ENCODE data around the gene ADAT1.
A peak's percentile ranks its signal among the peaks of the same experiment; 100 is the strongest.

The ADAT1 gene, protein sequence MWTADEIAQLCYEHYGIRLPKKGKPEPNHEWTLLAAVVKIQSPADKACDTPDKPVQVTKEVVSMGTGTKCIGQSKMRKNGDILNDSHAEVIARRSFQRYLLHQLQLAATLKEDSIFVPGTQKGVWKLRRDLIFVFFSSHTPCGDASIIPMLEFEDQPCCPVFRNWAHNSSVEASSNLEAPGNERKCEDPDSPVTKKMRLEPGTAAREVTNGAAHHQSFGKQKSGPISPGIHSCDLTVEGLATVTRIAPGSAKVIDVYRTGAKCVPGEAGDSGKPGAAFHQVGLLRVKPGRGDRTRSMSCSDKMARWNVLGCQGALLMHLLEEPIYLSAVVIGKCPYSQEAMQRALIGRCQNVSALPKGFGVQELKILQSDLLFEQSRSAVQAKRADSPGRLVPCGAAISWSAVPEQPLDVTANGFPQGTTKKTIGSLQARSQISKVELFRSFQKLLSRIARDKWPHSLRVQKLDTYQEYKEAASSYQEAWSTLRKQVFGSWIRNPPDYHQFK

DNA sequence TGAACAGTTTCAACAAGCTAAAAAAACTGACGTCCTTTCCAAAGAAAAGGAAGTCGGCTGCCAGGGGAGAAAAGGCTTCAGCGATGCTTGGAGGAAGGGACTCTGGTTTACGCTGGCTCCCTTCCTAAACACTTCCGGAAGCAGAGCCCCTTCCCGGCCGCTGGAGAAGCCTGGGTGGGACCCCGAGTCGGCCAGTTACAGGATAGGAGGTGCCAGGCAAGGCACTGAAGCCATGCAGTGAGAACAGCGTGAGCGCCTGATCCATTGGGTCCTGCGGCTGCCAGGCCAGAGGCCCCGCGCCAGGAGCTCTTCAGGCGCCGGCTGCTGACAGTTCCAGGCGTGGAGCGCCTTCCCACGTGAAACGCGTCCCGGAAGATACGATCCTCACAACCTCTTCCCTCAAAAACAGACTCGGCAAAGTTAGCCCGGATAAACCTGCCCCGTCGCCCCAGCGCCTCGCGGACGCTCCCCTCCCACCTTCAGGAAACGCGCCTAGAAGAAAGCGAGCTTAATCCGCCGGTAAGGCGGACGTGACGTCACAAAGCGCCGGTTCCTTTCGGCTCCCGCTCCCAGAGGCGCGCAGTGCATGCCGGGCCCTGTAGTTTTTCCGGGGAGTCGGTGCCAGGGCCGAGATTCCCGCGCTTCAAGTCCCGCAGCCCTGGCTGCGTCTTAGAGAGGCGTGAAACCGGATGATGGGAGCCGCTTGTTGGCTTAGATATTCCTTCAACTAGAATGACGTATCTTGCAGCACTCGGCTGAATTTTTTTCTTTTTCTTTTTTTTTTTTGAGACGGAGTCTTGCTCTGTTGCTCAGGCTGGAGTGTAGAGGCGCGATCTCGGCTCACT, at the start of gene ADAT1:
TSS of gene ADAT1 (minus strand) at position 521 of the 845 bp plus-strand sequence. CDS start 2,482 bp downstream, outside the sequence.
- no peaks in the 10 kb centered on the region for H3K9me3 ChIP-seq (ENCODE audit: control insufficient read depth in 5 of 5, low read length in 5 of 5)
- peaks cover 8 to 29% (median 22%) of the 10 kb centered on the region in 5 donors for H3K4me1 ChIP-seq (ENCODE audit: control insufficient read depth in 5 of 5, insufficient read depth in 5 of 5, low read length in 5 of 5)
- peaks cover 19 to 50% (median 36%) of the 10 kb centered on the region in 5 donors for H3K36me3 ChIP-seq (ENCODE audit: control insufficient read depth in 5 of 5, insufficient read depth in 5 of 5, low read length in 5 of 5)
- peak within 1 kb of the TSS; percentile 30 to 93 (median 84) for H3K9ac ChIP-seq (ENCODE audit: low read length in 5 of 5)
- H3K27ac ChIP-seq (ENCODE audit: low read depth, low read length): peak within 1 kb of the TSS; percentile 91
- H3K27me3 ChIP-seq (ENCODE audit: control insufficient read depth in 5 of 5, insufficient read depth in 4 of 5, low read length in 5 of 5): no peaks in the 10 kb centered on the region
- H3K4me3 ChIP-seq (ENCODE audit: low read depth in 1 of 5, low read length in 5 of 5): peak within 1 kb of the TSS; percentile 73 to 90 (median 79)

DNA sequence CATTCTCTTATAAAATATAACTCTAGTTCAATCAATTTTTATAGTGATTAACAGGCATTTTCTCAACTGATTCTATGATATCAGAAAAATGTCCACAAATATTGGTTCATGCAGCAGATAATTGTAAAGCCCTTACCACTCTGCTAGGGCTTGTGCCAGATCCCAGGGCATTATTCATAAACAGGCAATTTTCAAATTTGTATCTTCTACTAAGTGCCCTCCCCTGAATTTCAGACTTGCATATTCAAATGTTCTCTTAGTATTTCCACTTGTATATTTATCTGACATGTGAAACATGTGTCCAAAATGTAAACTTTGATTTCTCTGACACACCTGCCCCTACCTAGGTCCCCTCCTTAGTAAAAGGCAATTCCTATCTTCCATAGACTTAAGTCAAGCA, 44.4 kb upstream of the ADAT1 start:
- H3K27ac ChIP-seq (ENCODE audit: low read depth, low read length): no peak overlapping the region
- H3K27me3 ChIP-seq (ENCODE audit: control insufficient read depth in 5 of 5, insufficient read depth in 4 of 5, low read length in 5 of 5): no peaks in the 10 kb centered on the region
- H3K4me1 ChIP-seq (ENCODE audit: control insufficient read depth in 5 of 5, insufficient read depth in 5 of 5, low read length in 5 of 5): peaks cover 0 to under 1% (median 0%) of the 10 kb centered on the region in 5 donors
- no peaks in the 10 kb centered on the region for H3K9me3 ChIP-seq (ENCODE audit: control insufficient read depth in 5 of 5, low read length in 5 of 5)
- H3K9ac ChIP-seq (ENCODE audit: low read length in 5 of 5): no peak overlapping the region
- no peaks in the 10 kb centered on the region for H3K36me3 ChIP-seq (ENCODE audit: control insufficient read depth in 5 of 5, insufficient read depth in 5 of 5, low read length in 5 of 5)
- H3K4me3 ChIP-seq (ENCODE audit: low read depth in 1 of 5, low read length in 5 of 5): no peak overlapping the region

DNA sequence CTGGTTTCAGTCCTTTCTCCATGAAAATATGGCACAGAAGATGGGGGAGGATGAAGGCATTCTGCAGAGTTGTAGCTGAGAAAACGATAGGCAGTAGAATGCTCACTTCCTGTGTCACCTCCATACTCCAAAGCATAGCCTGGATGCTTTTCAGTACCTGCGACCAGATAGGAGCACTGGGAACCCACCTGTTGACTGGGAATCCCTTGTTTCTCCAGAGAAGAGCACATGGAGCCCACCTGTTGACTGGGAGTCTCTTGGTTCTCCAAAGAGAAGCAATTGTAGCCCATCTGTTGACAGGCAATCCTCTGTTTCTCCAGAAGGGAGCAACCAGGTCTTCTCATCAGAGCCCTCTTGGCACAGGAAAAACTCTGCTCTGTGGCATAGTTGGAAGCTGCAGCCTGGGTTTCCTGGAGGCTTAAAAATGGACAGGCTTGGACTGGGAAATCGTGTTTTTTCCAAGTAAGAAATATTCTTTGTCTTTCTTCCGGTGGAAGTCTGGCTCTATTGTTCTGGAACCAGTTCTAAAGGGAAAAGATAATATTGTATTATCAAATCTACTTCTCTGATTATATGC, 37.7 kb upstream of the ADAT1 start:
- H3K27ac ChIP-seq (ENCODE audit: low read depth, low read length): peak overlapping the region; percentile 32
- no peaks in the 10 kb centered on the region for H3K9me3 ChIP-seq (ENCODE audit: control insufficient read depth in 5 of 5, low read length in 5 of 5)
- H3K4me3 ChIP-seq (ENCODE audit: low read depth in 1 of 5, low read length in 5 of 5): no peak overlapping the region
- no peaks in the 10 kb centered on the region for H3K27me3 ChIP-seq (ENCODE audit: control insufficient read depth in 5 of 5, insufficient read depth in 4 of 5, low read length in 5 of 5)
- H3K9ac ChIP-seq (ENCODE audit: low read length in 5 of 5): no peak overlapping the region
- H3K4me1 ChIP-seq (ENCODE audit: control insufficient read depth in 5 of 5, insufficient read depth in 5 of 5, low read length in 5 of 5): peaks cover 0 to 26% (median 17%) of the 10 kb centered on the region in 5 donors
- peaks cover 21 to 38% (median 31%) of the 10 kb centered on the region in 5 donors for H3K36me3 ChIP-seq (ENCODE audit: control insufficient read depth in 5 of 5, insufficient read depth in 5 of 5, low read length in 5 of 5)

DNA sequence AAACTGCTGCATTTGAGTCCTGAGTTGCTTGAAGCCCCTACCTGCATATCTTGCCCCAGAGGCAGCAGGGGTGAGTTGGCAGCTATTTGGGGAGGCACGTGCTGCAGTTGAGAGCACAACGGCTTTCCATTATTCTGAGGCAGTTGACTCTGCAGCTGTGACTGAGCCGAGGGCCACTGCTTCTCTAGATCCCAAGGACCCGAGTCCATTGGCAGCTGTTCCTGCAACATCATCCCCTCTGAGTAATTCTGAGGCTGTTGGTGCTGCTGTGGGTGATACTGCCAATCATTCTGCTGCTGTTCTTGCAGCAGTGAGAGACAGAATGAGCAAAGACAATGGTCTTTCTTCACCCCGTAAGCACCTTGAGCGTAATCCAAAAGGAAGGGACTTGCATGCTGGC, 37.2 kb upstream of the ADAT1 start:
- Histone ChIP-seq H3K36me3 (ENCODE audit: control insufficient read depth in 5 of 5, insufficient read depth in 5 of 5, low read length in 5 of 5) (peaks cover 25 to 43% (median 36%) of the 10 kb centered on the region in 5 donors), H3K27ac (ENCODE audit: low read depth, low read length) (no peak overlapping the region), H3K4me1 (ENCODE audit: control insufficient read depth in 5 of 5, insufficient read depth in 5 of 5, low read length in 5 of 5) (peaks cover 0 to 26% (median 17%) of the 10 kb centered on the region in 5 donors), H3K27me3 (ENCODE audit: control insufficient read depth in 5 of 5, insufficient read depth in 4 of 5, low read length in 5 of 5) (no peaks in the 10 kb centered on the region), H3K9me3 (ENCODE audit: control insufficient read depth in 5 of 5, low read length in 5 of 5) (no peaks in the 10 kb centered on the region), H3K9ac (ENCODE audit: low read length in 5 of 5) (no peak overlapping the region), H3K4me3 (ENCODE audit: low read depth in 1 of 5, low read length in 5 of 5) (no peak overlapping the region)

DNA sequence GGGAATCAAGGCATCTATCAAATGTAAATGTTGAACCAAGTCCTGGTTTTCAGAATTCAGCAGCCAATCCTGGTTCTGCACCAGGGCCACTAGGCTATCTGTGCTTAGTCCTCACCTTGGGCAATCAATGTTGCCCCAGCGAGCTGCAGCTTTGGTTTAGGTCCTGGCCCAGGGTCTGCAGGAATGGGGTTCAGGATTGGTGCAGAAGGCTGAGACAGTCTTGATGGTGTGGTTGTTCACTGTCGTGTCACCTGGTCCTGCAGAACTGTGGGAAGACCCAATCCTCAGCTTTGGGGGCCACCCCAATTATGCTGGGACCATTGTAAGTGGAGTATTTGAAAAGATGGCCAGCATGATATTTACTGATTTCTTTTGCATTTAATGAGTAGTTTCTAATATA, 35.1 kb upstream of the ADAT1 start:
- Histone ChIP-seq H3K9ac (ENCODE audit: low read length in 5 of 5) (no peak overlapping the region), H3K36me3 (ENCODE audit: control insufficient read depth in 5 of 5, insufficient read depth in 5 of 5, low read length in 5 of 5) (peaks cover 28 to 55% (median 47%) of the 10 kb centered on the region in 5 donors), H3K4me3 (ENCODE audit: low read depth in 1 of 5, low read length in 5 of 5) (no peak overlapping the region)

DNA sequence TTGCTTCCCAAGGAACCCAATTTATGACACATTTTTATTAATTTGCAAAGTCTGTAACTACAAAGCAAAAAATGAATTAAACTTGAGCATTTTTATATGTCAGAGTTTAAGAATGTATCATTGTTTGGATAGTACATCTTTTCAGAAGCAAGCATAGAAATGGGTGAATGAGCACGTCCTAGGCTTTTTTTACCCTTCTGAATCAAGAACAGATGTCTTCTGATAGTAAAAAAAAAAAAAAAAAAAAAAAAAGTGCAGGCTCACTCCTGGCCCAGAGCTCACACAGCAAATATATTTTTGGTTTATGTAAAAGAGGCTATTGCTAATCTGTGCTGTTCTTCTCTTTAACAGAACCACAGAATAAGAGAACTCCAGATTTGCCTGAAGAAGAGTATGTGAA, 30.8 kb upstream of the ADAT1 start:
- Histone ChIP-seq H3K4me1 (ENCODE audit: control insufficient read depth in 5 of 5, insufficient read depth in 5 of 5, low read length in 5 of 5) (peaks cover 2 to 48% (median 44%) of the 10 kb centered on the region in 5 donors), H3K36me3 (ENCODE audit: control insufficient read depth in 5 of 5, insufficient read depth in 5 of 5, low read length in 5 of 5) (peaks cover 28 to 48% (median 44%) of the 10 kb centered on the region in 5 donors), H3K27me3 (ENCODE audit: control insufficient read depth in 5 of 5, insufficient read depth in 4 of 5, low read length in 5 of 5) (no peaks in the 10 kb centered on the region), H3K27ac (ENCODE audit: low read depth, low read length) (no peak overlapping the region), H3K9ac (ENCODE audit: low read length in 5 of 5) (no peak overlapping the region), H3K4me3 (ENCODE audit: low read depth in 1 of 5, low read length in 5 of 5) (no peak overlapping the region), H3K9me3 (ENCODE audit: control insufficient read depth in 5 of 5, low read length in 5 of 5) (no peaks in the 10 kb centered on the region)

More for the DNA sequence above, 35.1 kb upstream of the ADAT1 start:
- Histone ChIP-seq H3K9me3 (ENCODE audit: control insufficient read depth in 5 of 5, low read length in 5 of 5) (no peaks in the 10 kb centered on the region), H3K4me1 (ENCODE audit: control insufficient read depth in 5 of 5, insufficient read depth in 5 of 5, low read length in 5 of 5) (peaks cover 0 to 35% (median 22%) of the 10 kb centered on the region in 5 donors), H3K27me3 (ENCODE audit: control insufficient read depth in 5 of 5, insufficient read depth in 4 of 5, low read length in 5 of 5) (no peaks in the 10 kb centered on the region), H3K27ac (ENCODE audit: low read depth, low read length) (no peak overlapping the region)

DNA sequence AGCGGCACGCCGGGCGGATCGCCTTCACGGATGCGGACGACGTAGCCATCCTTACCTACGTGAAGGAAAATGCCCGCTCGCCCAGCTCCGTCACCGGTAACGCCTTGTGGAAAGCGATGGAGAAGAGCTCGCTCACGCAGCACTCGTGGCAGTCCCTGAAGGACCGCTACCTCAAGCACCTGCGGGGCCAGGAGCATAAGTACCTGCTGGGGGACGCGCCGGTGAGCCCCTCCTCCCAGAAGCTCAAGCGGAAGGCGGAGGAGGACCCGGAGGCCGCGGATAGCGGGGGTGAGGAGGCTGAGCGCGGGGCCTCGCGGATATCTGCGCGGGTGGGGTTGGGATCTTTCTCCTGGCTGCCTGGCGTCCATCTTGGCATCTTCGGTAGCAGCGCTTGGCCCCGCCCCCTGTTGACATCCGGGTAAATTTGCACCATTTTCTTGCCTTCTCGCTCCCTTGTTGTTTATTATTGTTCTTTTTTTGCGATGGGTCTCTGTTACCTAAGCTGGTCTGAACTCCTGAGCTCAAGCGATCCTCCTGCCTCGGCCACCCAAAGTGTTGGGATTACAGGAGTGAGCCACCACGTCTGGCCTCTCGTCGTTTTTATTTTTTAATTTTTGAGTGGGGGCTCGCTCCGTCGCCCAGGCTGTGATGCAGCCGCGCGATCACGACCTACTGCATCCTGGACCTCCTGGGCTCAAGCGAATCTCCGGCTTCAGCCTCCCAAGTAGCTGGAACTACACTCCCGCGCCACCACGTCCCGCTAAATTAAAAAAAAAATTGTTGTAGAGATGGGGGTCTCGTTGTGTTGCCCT, 25.4 kb upstream of the ADAT1 start:
- Histone ChIP-seq H3K4me3 (ENCODE audit: low read depth in 1 of 5, low read length in 5 of 5) (peak overlapping the region; percentile 94 to 100 (median 96)), H3K9me3 (ENCODE audit: control insufficient read depth in 5 of 5, low read length in 5 of 5) (no peaks in the 10 kb centered on the region), H3K27me3 (ENCODE audit: control insufficient read depth in 5 of 5, insufficient read depth in 4 of 5, low read length in 5 of 5) (no peaks in the 10 kb centered on the region), H3K36me3 (ENCODE audit: control insufficient read depth in 5 of 5, insufficient read depth in 5 of 5, low read length in 5 of 5) (peaks cover 8 to 9% (median 9%) of the 10 kb centered on the region in 5 donors), H3K4me1 (ENCODE audit: control insufficient read depth in 5 of 5, insufficient read depth in 5 of 5, low read length in 5 of 5) (peaks cover 9 to 74% (median 70%) of the 10 kb centered on the region in 5 donors), H3K27ac (ENCODE audit: low read depth, low read length) (peak overlapping the region; percentile 88), H3K9ac (ENCODE audit: low read length in 5 of 5) (peak overlapping the region; percentile 81 to 99 (median 96))

DNA sequence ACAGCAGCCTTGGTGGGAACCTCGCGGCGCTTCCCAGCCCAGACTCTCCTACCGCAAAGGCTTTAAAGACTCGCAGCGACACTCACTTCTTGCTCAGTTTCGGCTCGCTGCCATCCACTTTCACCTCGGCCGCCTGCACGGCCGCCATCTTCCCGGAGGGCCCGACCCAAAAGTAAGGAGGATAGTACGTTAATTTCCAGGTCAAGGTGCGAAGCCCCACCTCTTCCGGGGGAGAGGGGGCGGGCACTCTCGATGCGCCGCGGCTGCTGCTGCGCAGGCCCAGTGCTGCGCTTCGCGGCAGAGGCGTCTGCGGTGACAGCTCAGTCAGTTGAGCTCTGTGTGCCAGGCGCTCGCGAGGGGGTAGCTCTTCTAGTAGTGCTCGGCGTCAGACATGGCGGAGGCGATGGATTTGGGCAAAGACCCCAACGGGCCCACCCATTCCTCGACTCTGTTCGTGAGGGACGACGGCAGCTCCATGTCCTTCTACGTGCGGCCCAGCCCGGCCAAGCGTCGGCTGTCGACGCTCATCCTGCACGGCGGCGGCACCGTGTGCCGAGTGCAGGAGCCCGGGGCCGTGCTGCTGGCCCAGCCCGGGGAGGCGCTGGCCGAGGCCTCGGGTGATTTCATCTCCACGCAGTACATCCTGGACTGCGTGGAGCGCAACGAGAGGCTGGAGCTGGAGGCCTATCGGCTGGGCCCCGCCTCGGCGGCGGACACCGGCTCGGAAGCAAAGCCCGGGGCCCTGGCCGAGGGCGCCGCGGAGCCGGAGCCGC, 24.6 kb upstream of the ADAT1 start, which contains the start of the genes KARS1 and TERF2IP:
TSS of gene KARS1 (minus strand) at position 174 of the 773 bp plus-strand sequence. CDS start at position 148, 26 bp downstream.
TSS of gene TERF2IP (plus strand) at position 282 of the 773 bp plus-strand sequence. CDS start at position 392, 110 bp downstream.
- Histone ChIP-seq H3K9me3 (ENCODE audit: control insufficient read depth in 5 of 5, low read length in 5 of 5) (no peaks in the 10 kb centered on the region), H3K9ac (ENCODE audit: low read length in 5 of 5) (peak within 1 kb of the TSS; percentile 87 to 99 (median 96)), H3K4me3 (ENCODE audit: low read depth in 1 of 5, low read length in 5 of 5) (peak within 1 kb of the TSS; percentile 94 to 100 (median 96)), H3K27me3 (ENCODE audit: control insufficient read depth in 5 of 5, insufficient read depth in 4 of 5, low read length in 5 of 5) (no peaks in the 10 kb centered on the region), H3K4me1 (ENCODE audit: control insufficient read depth in 5 of 5, insufficient read depth in 5 of 5, low read length in 5 of 5) (peaks cover 9 to 66% (median 62%) of the 10 kb centered on the region in 5 donors), H3K27ac (ENCODE audit: low read depth, low read length) (peak within 1 kb of the TSS; percentile 88), H3K36me3 (ENCODE audit: control insufficient read depth in 5 of 5, insufficient read depth in 5 of 5, low read length in 5 of 5) (peaks cover 8 to 12% (median 9%) of the 10 kb centered on the region in 5 donors)

All from subcutaneous abdominal adipose tissue (tissue), 5 donors.